Loucy (cell line): Measurements from ENCODE around the gene PRLHR.

Experiments used
- H2AFZ ChIP-seq: fragments of 200-600 bp; sonication (generic); 2 replicates; pipeline ENCODE4 v1.6.0; 2016; ENCODE audit warnings: antibody characterized with exemption, mild to moderate bottlenecking, low read length, moderate library complexity
- H3F3A ChIP-seq: fragments of 200-600 bp; 2 replicates; pipeline ENCODE4 v1.6.0; 2016; ENCODE audit warnings: antibody characterized with exemption, low read depth, mild to moderate bottlenecking
- H3K27me3 ChIP-seq: fragments of 200-600 bp; sonication (generic); 2 replicates; pipeline ENCODE4 v1.6.1; 2014; ENCODE audit warnings: low read length, mild to moderate bottlenecking; ENCODE audit not compliant: insufficient read depth, poor library complexity, severe bottlenecking
- H3K36me3 ChIP-seq: fragments of 200-600 bp; sonication (generic); 2 replicates; pipeline ENCODE4 v1.6.1; 2016; ENCODE audit warnings: low read length; ENCODE audit not compliant: insufficient read depth
- H3K4me1 ChIP-seq: fragments of 200-600 bp; sonication (generic); 2 replicates; pipeline ENCODE4 v1.5.1; 2014; ENCODE audit warnings: low read length, mild to moderate bottlenecking; ENCODE audit not compliant: insufficient read depth, poor library complexity, severe bottlenecking
- H3K4me2 ChIP-seq: fragments of 200-600 bp; sonication (generic); 2 replicates; pipeline ENCODE4 v1.6.0; 2014; ENCODE audit warnings: antibody characterized with exemption, low read length, low read depth, mild to moderate bottlenecking; ENCODE audit not compliant: poor library complexity, severe bottlenecking
- H3K4me3 ChIP-seq: fragments of 200-600 bp; sonication (generic); 2 replicates; pipeline ENCODE4 v1.5.1; 2014; ENCODE audit warnings: low read length, mild to moderate bottlenecking, mixed read lengths; ENCODE audit not compliant: poor library complexity, severe bottlenecking
- H3K79me2 ChIP-seq: fragments of 200-600 bp; sonication (generic); 2 replicates; pipeline ENCODE4 v1.6.1; 2014; ENCODE audit warnings: low read length; ENCODE audit not compliant: insufficient read depth
- H3K9ac ChIP-seq: fragments of 200-600 bp; sonication (generic); 2 replicates; pipeline ENCODE4 v1.6.0; 2014; ENCODE audit warnings: mild to moderate bottlenecking, low read depth, low read length, moderate library complexity; ENCODE audit not compliant: poor library complexity, severe bottlenecking
- H3K9me2 ChIP-seq: fragments of 200-600 bp; sonication (generic); replicated peaks from 2 replicates; pipeline ENCODE4 v1.6.1; 2016; ENCODE audit warnings: low read depth, low read length, mixed read lengths
- H3K9me3 ChIP-seq: fragments of 200-600 bp; sonication (generic); 2 replicates; pipeline ENCODE4 v1.6.1; 2014; ENCODE audit warnings: mild to moderate bottlenecking, antibody characterized with exemption, low read length, low read depth; ENCODE audit not compliant: insufficient read depth
- H4K20me1 ChIP-seq: fragments of 200-600 bp; sonication (generic); 2 replicates; pipeline ENCODE4 v1.6.0; 2014; ENCODE audit warnings: antibody characterized with exemption, low read length, mild to moderate bottlenecking; ENCODE audit not compliant: insufficient read depth, poor library complexity, severe bottlenecking
- CTCF ChIP-seq: fragments of 200-600 bp; sonication (generic); conservative IDR thresholded peaks from 2 replicates; pipeline ENCODE4 v1.5.1; 2014; ENCODE audit warnings: mild to moderate bottlenecking, antibody characterized with exemption, low read length
- EZH2phosphoT487 ChIP-seq: fragments of 200-600 bp; IDR thresholded peaks from 2 replicates; pipeline ENCODE4 v1.6.1; 2018; ENCODE audit warnings: antibody characterized with exemption, mild to moderate bottlenecking, moderate library complexity, borderline replicate concordance

PRLHR gene

GRCh38 chr10:118557946-118558345, 37.5 kb downstream of the PRLHR start:
- Histone ChIP-seq H3K79me2 (no peaks in the 10 kb centered on the region), H4K20me1 (no peaks in the 10 kb centered on the region), H2AFZ (no peak overlapping the region), H3K4me3 (no peak overlapping the region), H3K9ac (no peak overlapping the region), H3K4me1 (no peaks in the 10 kb centered on the region), H3K9me3 (no peaks in the 10 kb centered on the region), H3K4me2 (no peak overlapping the region), H3K27me3 (peaks cover 4% of the 10 kb centered on the region), H3K9me2 (no peaks in the 10 kb centered on the region), H3F3A (no peaks in the 10 kb centered on the region), H3K36me3 (no peaks in the 10 kb centered on the region)
- TF ChIP-seq EZH2phosphoT487 (no peak), CTCF (no peak)

- Histone ChIP-seq H3K9me3 (no peaks in the 10 kb centered on the region), H3F3A (no peaks in the 10 kb centered on the region), H3K27me3 (peaks cover 4% of the 10 kb centered on the region), H3K9me2 (no peaks in the 10 kb centered on the region), H3K9ac (no peak overlapping the region), H3K79me2 (no peaks in the 10 kb centered on the region), H3K4me2 (no peak overlapping the region), H3K4me1 (no peaks in the 10 kb centered on the region), H3K4me3 (no peak overlapping the region), H3K36me3 (no peaks in the 10 kb centered on the region), H4K20me1 (no peaks in the 10 kb centered on the region), H2AFZ (no peak overlapping the region)
- TF ChIP-seq EZH2phosphoT487 = no peak
- TF ChIP-seq CTCF = no peak
Observed at GRCh38 chr10:118551535-118552100, 43.8 kb downstream of the PRLHR start.

- H3K79me2 ChIP-seq = no peaks in the 10 kb centered on the region
- no peaks in the 10 kb centered on the region for H3K27me3 ChIP-seq
- H3F3A ChIP-seq = no peaks in the 10 kb centered on the region
- no peaks in the 10 kb centered on the region for H3K36me3 ChIP-seq
- no peak overlapping the region for H3K4me3 ChIP-seq
- no peaks in the 10 kb centered on the region for H3K9me3 ChIP-seq
- no peak overlapping the region for H3K9ac ChIP-seq
- H3K4me2 ChIP-seq = no peak overlapping the region
- no peaks in the 10 kb centered on the region for H3K9me2 ChIP-seq
- no peaks in the 10 kb centered on the region for H4K20me1 ChIP-seq
- no peak overlapping the region for H2AFZ ChIP-seq
- TF ChIP-seq CTCF = no peak
- TF ChIP-seq EZH2phosphoT487 = no peak
- no peaks in the 10 kb centered on the region for H3K4me1 ChIP-seq
Observed at GRCh38 chr10:118547282-118547681, 48.2 kb downstream of the PRLHR start.
